Measurements from ENCODE around the gene AWAT1. TPM values are rescaled to one million over a fixed set of nuclear protein-coding genes. Genes with fewer than 3 reads are reported as not detected.
"Not testable (repeated sequence)": the region's sequence is repeated elsewhere in the genome, so short reads cannot be mapped to it uniquely, and the experiment has no call there.

Gene AWAT1
- polyA plus RNA-seq (ENCODE audit: insufficient read depth in 1 of 5, insufficient read length in 5 of 5, low replicate concordance in 1 of 5), result under 1 TPM in 3 of 5 donors, not detected in 2; 0.08 to 0.40 (median 0.14) TPM
- long read RNA-seq, donor 1, result 0 reads
- long read RNA-seq, donor 2, result 0 reads
- long read RNA-seq, donor 3, result 0 reads
- long read RNA-seq, donor 4, result 0 reads
- long read RNA-seq, donor 5, result 0 reads
- long read RNA-seq, donor 6, result 0 reads
- long read RNA-seq, donor 7, result 0 reads
- long read RNA-seq, donor 8, result 0 reads

DNA sequence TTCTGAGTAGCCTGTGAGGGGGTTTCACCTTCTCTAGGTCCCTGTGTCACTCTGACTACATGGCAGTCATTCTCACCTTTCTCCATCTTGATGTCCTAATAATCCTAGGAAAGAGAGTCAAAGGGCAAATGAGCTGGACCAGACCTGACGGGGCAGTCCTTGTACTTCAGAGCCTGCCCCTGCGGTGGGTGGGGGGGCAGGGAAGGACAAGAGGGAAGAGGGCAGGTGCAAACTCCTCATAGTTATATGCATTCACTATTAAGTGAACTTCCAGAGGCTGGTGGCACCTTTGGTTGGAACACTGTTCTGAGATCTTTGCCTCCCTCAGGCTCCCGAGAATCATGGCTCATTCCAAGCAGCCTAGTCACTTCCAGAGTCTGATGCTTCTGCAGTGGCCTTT, at the start of gene AWAT1:
Gene AWAT1, plus strand, starts transcription at position 301 of the 400 bp plus-strand sequence. Its CDS starts 41 bp downstream, at position 342.
- DNase-seq, result no peak

DNA sequence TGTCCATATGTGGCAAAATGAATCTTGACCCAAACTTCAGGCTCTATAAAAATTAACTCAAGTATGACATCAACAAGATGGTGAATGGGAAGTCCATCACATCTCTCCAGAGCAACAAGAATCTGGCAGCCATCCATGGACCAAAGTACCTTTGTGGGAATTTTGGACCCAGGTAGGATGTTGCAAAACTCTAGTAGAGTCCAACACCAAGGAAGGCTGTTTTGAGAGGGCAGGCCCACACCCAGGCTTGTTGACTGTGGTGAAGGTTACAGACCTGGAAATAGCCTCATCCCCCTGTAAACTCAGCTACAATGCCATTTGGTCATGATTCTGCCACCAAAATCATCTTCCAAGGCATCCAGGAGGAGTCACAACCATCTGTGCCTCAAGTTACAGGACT, 44.2 kb upstream of the AWAT1 start:
- no peak for DNase-seq

GRCh38 chrX:70196961-70197720, 37.3 kb upstream of the AWAT1 start:
- DNase-seq, result no peak

GRCh38 chrX:70201732-70202131, 32.7 kb upstream of the AWAT1 start:
- no peak for DNase-seq

GRCh38 chrX:70208479-70208878, 26.0 kb upstream of the AWAT1 start:
- no peak for DNase-seq

DNA sequence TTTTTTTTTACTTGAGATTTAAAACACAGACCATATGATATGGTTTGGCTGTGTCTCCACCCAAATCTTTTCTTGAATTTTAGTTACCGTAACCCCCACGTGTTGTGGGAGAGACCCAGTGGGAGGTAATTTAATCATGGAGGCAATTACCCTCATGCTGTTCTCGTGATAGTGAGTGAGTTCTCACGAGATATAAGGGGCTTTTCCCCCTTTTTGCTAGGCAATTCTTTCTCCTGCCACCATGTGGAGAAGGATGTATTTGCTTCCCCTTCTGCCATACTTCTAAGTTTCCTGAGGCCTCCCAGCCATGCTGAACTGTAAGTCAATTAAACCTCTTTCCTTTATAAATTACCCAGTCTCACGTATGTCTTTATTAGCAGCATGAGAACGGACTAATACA, 24.9 kb upstream of the AWAT1 start:
- DNase-seq, result not testable (repeated sequence)

- DNase-seq, result no peak
These were observed 14.3 kb upstream of the AWAT1 start for GRCh38 chrX:70219938-70220764.

DNA sequence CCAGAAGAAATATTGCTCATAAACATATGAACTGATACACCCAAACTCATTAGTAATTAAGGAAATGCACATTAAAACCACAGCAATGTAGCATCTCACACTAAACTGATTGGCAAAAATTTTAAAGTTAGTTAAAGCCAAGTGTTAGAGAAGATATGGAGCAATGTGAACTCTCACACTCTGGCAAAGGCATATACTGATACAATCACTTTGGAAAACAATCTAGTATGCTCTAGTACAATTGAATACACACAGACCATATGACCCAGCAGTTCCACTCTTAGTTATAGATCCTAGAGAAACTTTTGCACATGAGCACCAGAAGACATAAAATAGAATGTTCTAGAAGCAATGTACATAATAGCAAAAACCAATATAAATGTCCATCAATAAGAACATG, 8.4 kb upstream of the AWAT1 start:
- no peak for DNase-seq

- DNase-seq, result no peak
These were observed 7.8 kb upstream of the AWAT1 start for GRCh38 chrX:70226687-70227086.

- DNase-seq, result no peak
These were observed 2.8 kb upstream of the AWAT1 start for GRCh38 chrX:70231666-70232065.

GRCh38 chrX:70240751-70241150, 6.3 kb downstream of the AWAT1 start:
- no peak for DNase-seq

GRCh38 chrX:70241501-70241900, 7.0 kb downstream of the AWAT1 start:
- no peak for DNase-seq

GRCh38 chrX:70243601-70244000, 9.1 kb downstream of the AWAT1 start:
- not testable (repeated sequence) for DNase-seq

DNA sequence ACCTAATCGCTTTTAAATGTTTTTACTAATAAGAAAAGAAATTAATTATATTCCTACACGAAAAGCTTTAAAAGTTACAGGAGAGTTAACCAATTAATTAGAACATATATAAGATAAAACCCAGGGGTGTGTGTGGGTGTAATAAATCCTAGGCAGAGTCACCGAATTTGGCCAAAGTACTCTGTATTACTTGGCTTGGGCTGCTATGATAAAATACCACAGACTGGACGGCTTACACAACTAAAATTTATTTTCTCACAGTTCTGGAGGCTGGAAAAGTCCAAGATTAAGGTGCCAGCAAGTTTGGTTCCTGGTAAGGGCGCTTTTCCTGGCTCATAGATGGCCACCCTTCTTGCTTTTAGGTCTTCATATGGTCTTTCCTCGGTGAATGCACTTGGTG, 10.4 kb downstream of the AWAT1 start:
- no peak for DNase-seq

DNA sequence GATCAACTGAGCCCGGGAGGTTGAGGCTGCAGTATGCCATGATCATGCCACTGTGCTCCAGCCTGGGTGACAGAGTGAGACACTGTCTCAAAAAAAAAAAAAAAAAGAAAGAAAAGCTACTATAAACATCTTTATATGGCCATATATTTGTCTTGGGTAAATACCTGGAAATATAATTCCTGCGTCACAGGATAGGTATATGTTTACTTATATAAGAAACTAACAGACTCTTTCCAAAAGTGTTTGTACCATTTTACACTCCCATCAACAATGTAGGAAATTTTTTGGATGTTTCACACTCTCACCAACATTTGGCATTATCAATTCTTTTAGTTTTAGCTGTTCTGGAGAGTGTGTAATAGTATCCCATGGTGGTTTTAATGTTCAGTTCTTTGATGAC, 12.8 kb downstream of the AWAT1 start:
- DNase-seq, result no peak

- no peak for DNase-seq
These were observed 18.0 kb downstream of the AWAT1 start for GRCh38 chrX:70252491-70252890.

GRCh38 chrX:70253377-70254062, 19.1 kb downstream of the AWAT1 start:
- DNase-seq, result no peak

DNA sequence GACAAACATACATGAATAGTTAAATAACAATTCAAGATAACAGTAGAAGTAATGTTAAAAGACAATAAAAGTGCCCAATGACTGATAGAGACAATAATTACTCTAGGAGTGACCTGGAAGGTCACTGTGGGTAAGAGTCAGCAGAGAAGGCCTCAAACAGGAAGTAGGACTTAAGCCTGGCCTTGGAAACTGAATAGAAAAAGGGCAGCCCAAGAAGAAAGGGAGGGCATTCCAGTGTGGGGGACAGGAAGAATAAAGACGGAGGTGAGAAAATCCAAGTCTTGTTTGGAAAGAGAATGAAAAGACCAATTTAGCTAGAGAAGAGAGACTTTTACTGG, 19.6 kb downstream of the AWAT1 start:
- no peak for DNase-seq

- DNase-seq, result no peak
These were observed 20.5 kb downstream of the AWAT1 start for GRCh38 chrX:70254909-70255308.

DNA sequence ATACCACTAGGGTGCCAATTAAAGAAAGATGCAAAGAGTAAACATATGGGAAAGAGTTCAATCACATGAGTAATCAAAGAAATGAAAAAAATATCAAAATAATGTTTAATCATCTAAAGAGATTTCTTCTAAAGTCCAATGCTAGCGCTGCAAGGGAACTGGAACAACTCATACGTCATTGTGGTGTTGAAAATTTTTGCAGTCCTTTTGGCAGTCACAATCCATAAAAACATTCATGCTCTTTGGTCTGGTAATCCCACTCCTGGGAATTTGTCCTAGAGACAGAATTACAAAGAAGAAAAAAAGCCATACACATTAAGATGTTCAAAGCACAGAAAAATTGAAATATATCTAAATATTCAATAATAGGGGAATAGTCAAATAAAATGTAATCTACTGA, 21.0 kb downstream of the AWAT1 start:
- DNase-seq, result no peak

DNA sequence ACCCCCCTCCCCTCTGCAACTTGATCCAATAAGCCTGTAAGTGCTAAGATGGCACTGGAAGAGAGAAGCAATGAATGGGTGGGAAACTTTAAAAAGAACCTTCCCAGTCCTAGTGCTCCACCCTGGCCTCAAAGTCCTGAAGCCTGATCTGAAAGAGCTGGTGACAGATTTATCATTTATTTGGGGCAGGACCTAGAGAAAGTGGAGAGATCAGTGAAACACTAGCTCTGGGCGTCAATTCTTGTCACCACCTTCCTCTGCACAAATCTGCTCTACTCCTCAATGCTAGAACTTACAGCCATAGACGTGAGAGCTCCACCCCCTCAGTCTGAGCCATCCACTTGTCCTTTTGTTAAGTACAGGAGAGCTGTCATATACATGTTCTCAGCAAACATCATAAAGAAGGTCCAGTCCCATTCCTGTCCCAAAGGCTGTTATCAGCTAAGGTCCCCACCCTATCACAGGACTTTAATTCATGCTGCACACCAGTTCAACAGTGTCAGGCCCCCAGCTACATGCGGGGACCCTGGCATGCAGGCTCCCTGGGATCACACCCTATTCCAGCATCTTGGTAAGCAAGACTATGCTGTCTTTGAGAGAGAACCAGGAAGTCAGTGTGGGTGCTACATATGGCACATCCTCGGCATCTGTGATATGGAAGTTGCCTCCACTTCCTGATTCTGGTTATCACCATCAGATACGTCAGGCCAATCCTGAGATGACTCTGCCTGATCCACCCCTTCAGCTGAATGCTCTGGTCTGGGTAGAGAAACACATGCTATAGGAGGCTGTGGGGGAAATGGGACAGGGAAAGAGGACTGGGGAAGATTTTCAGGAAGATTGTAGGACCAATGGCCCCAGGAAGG, 23.2 kb downstream of the AWAT1 start:
- no peak for DNase-seq

Data from right lung (tissue), 10 donors.